ENCODE measurements around the gene USP6NL. TPM values are rescaled to one million over a fixed set of nuclear protein-coding genes. Genes with fewer than 3 reads are reported as not detected.

The USP6NL gene
- total and polyA plus RNA-seq, 9 of the 15 experiments (the other 6 are each of a cell fraction or from before 2014, with no cell fraction given) = 3.2 to 26.6 (median 19.8) TPM

DNA sequence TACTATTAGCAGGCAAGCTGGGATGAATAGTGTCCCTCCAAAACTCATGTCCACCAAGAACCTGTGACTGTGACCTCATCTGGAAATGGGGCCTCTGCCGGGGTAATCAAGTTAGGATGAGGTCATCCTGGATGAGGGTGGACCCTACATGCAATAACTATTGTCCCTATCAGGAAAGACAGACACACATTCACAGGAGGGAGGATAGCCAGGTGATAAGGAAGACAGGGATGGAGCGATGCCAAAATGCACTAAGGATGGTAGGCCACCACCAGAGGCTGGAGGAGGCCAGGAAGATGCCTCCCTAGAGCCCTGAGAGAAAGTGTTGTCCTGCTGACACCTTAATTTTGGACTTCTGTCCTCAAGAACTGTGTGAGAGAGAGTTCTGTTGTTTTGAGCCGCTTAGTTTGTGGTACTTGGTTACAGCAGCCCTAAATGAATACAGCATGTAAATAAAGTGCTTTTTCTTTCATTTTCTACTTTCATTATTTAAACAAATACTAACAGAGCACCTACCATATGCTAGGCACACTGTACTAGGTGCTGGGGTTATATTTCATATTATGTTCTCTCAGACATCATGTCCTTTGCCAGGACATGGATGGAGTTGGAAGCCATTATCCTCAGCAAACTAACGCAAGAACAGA lies 111.9 kb downstream of the USP6NL start (continued):
- TF ChIP-seq, protein P1, sequence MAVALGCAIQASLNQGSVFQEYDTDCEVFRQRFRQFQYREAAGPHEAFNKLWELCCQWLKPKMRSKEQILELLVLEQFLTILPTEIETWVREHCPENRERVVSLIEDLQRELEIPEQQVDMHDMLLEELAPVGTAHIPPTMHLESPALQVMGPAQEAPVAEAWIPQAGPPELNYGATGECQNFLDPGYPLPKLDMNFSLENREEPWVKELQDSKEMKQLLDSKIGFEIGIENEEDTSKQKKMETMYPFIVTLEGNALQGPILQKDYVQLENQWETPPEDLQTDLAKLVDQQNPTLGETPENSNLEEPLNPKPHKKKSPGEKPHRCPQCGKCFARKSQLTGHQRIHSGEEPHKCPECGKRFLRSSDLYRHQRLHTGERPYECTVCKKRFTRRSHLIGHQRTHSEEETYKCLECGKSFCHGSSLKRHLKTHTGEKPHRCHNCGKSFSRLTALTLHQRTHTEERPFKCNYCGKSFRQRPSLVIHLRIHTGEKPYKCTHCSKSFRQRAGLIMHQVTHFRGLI (CRISPR knock-in tag; IDR thresholded peaks at IDR 0.05) = no peak
- TF ChIP-seq, protein P2, sequence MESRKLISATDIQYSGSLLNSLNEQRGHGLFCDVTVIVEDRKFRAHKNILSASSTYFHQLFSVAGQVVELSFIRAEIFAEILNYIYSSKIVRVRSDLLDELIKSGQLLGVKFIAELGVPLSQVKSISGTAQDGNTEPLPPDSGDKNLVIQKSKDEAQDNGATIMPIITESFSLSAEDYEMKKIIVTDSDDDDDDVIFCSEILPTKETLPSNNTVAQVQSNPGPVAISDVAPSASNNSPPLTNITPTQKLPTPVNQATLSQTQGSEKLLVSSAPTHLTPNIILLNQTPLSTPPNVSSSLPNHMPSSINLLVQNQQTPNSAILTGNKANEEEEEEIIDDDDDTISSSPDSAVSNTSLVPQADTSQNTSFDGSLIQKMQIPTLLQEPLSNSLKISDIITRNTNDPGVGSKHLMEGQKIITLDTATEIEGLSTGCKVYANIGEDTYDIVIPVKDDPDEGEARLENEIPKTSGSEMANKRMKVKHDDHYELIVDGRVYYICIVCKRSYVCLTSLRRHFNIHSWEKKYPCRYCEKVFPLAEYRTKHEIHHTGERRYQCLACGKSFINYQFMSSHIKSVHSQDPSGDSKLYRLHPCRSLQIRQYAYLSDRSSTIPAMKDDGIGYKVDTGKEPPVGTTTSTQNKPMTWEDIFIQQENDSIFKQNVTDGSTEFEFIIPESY (CRISPR knock-in tag; IDR thresholded peaks at IDR 0.05) = no peak
- TF ChIP-seq BCOR (IDR thresholded peaks at IDR 0.05) = peak; percentile 44
- TF ChIP-seq, protein P3, sequence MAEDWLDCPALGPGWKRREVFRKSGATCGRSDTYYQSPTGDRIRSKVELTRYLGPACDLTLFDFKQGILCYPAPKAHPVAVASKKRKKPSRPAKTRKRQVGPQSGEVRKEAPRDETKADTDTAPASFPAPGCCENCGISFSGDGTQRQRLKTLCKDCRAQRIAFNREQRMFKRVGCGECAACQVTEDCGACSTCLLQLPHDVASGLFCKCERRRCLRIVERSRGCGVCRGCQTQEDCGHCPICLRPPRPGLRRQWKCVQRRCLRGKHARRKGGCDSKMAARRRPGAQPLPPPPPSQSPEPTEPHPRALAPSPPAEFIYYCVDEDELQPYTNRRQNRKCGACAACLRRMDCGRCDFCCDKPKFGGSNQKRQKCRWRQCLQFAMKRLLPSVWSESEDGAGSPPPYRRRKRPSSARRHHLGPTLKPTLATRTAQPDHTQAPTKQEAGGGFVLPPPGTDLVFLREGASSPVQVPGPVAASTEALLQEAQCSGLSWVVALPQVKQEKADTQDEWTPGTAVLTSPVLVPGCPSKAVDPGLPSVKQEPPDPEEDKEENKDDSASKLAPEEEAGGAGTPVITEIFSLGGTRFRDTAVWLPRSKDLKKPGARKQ (CRISPR knock-in tag; IDR thresholded peaks at IDR 0.05) = no peak
- TF ChIP-seq RUNX1 (IDR thresholded peaks at IDR 0.05; ENCODE audit: low read depth) = no peak
- peak; percentile 83 for TF ChIP-seq NCOA1 (IDR thresholded peaks at IDR 0.05; ENCODE audit: low read depth)
- TF ChIP-seq, protein P4, sequence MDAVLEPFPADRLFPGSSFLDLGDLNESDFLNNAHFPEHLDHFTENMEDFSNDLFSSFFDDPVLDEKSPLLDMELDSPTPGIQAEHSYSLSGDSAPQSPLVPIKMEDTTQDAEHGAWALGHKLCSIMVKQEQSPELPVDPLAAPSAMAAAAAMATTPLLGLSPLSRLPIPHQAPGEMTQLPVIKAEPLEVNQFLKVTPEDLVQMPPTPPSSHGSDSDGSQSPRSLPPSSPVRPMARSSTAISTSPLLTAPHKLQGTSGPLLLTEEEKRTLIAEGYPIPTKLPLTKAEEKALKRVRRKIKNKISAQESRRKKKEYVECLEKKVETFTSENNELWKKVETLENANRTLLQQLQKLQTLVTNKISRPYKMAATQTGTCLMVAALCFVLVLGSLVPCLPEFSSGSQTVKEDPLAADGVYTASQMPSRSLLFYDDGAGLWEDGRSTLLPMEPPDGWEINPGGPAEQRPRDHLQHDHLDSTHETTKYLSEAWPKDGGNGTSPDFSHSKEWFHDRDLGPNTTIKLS (IDR thresholded peaks at IDR 0.05; ENCODE audit: borderline replicate concordance, low read depth) = no peak
- TF ChIP-seq, protein P5, sequence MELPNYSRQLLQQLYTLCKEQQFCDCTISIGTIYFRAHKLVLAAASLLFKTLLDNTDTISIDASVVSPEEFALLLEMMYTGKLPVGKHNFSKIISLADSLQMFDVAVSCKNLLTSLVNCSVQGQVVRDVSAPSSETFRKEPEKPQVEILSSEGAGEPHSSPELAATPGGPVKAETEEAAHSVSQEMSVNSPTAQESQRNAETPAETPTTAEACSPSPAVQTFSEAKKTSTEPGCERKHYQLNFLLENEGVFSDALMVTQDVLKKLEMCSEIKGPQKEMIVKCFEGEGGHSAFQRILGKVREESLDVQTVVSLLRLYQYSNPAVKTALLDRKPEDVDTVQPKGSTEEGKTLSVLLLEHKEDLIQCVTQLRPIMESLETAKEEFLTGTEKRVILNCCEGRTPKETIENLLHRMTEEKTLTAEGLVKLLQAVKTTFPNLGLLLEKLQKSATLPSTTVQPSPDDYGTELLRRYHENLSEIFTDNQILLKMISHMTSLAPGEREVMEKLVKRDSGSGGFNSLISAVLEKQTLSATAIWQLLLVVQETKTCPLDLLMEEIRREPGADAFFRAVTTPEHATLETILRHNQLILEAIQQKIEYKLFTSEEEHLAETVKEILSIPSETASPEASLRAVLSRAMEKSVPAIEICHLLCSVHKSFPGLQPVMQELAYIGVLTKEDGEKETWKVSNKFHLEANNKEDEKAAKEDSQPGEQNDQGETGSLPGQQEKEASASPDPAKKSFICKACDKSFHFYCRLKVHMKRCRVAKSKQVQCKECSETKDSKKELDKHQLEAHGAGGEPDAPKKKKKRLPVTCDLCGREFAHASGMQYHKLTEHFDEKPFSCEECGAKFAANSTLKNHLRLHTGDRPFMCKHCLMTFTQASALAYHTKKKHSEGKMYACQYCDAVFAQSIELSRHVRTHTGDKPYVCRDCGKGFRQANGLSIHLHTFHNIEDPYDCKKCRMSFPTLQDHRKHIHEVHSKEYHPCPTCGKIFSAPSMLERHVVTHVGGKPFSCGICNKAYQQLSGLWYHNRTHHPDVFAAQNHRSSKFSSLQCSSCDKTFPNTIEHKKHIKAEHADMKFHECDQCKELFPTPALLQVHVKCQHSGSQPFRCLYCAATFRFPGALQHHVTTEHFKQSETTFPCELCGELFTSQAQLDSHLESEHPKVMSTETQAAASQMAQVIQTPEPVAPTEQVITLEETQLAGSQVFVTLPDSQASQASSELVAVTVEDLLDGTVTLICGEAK (IDR thresholded peaks at IDR 0.05) = no peak
- TF ChIP-seq, protein P5 (CRISPR knock-in tag; IDR thresholded peaks at IDR 0.05) = no peak
- TF ChIP-seq MECOM (CRISPR knock-in tag; IDR thresholded peaks at IDR 0.05) = peak; percentile 90
- no peak for TF ChIP-seq ZNF121 (CRISPR knock-in tag; conservative IDR thresholded peaks at IDR 0.05)
- TF ChIP-seq RBM25 (IDR thresholded peaks at IDR 0.05; ENCODE audit: low read depth, low read length, severe bottlenecking) = peak; percentile 49
